ENCODE data around the gene DDX39A.
A peak's percentile ranks its signal among the peaks of the same experiment; 100 is the strongest.
"Not testable (repeated sequence)": the region's sequence is repeated elsewhere in the genome, so short reads cannot be mapped to it uniquely, and the experiment has no call there.

Gene DDX39A

DNA sequence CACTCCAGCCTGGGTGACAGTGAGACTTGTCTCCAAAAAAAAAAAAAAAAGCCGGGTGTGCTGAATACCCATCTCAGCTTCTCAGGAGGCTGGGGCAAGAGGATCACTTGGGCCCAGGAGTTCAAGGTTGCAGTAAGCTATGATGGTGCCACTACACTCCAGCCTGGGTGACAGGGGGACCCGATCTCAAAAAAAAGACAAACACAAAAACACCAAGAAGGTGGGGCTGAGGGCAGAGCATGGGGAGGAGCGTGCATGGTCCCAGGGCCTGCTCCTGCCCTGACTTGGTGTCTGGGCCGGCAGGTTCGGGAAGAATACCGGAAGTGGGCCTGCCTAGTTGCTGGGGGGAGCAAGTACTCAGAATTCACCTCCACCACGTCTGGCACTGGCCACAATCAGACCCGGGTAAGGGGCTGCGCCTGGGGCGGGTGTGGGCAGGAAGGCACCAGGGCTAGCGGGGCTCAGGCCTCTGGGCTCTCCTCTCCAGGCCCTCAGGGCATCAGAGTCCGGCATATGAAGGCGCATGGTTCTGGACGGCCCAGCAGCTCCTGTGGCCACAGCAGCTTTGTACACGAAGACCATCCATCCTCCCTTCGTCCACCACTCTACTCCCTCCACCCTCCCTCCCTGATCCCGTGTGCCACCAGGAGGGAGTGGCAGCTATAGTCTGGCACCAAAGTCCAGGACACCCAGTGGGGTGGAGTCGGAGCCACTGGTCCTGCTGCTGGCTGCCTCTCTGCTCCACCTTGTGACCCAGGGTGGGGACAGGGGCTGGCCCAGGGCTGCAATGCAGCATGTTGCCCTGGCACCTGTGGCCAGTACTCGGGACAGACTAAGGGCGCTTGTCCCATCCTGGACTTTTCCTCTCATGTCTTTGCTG is 11.3 kb downstream of the DDX39A start:
- no peak for DNase-seq

DNA sequence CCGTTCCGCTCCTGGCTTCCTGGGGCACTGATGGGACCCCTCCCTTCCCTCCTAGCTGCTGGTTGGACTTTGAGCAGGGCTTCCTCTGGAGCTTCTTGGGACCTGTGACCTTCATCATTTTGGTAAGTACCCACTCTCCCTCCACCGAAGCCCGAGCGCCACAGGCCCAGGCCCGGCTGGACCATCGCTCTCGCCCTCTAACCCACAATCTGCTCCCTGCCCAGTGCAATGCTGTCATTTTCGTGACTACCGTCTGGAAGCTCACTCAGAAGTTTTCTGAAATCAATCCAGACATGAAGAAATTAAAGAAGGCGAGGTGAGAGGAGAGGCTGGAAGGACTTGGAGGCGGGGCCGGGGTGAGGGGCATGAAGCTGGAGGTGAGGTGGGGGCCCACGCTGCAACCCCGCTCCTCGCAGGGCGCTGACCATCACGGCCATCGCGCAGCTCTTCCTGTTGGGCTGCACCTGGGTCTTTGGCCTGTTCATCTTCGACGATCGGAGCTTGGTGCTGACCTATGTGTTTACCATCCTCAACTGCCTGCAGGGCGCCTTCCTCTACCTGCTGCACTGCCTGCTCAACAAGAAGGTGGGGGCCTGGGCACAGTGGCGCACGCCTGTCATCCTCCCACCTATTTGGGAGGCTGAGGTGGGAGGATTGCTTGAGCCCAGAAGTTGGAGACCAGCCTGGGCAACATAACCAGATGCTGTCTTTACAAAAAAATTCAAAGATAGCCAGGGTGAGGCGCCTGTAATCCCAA is 12.3 kb downstream of the DDX39A start:
- DNase-seq = no peak

DNA sequence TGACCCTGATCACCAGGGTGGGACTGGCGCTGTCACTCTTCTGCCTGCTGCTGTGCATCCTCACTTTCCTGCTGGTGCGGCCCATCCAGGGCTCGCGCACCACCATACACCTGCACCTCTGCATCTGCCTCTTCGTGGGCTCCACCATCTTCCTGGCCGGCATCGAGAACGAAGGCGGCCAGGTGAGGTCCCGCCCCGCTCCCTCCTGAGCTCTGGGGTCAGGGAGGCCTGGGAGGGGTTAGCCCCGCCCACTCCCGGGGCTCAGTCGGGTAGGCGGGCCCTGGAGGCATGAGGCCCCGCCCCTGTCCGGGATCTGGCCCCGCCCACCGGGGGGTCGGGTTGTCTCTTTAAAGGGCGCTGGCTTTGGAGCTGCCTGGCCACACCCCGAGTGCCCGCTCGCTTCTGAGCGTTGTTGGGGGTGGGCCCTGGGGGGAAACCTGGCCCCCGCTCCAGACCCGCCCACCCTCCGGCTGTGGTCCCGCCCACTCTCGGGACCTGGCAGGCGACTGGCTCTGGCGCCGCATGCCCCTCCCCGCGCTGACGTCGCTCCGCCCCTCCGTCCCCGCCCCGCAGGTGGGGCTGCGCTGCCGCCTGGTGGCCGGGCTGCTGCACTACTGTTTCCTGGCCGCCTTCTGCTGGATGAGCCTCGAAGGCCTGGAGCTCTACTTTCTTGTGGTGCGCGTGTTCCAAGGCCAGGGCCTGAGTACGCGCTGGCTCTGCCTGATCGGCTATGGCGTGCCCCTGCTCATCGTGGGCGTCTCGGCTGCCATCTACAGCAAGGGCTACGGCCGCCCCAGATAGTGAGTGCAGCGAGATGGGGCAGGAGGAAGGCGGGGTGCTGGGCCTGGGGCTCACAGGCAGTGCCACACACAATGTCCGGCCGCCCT is 13.1 kb downstream of the DDX39A start:
- peak; percentile 91 for DNase-seq

DNA sequence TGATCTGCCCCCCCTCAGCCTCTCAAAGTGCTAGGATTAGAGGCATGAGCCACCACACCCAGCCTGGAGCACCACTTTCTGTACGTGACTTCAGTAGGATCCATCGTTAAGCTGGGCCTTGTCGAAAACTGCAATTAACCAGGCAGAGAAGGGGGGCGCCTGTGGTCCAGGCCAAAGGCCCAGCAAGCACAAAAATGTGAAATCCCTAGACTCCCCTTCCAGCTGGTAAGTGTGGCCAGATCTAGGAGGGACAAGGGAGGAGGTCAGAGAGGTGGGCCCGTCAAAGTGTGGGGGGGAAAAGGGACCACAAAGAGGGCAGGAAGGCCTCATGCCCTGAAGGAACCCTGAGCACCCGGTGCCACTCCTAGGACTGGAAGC is 13.8 kb downstream of the DDX39A start:
- no peak for DNase-seq

- DNase-seq = no peak
These were observed 14.8 kb downstream of the DDX39A start for GRCh38 chr19:14404312-14404711.

DNA sequence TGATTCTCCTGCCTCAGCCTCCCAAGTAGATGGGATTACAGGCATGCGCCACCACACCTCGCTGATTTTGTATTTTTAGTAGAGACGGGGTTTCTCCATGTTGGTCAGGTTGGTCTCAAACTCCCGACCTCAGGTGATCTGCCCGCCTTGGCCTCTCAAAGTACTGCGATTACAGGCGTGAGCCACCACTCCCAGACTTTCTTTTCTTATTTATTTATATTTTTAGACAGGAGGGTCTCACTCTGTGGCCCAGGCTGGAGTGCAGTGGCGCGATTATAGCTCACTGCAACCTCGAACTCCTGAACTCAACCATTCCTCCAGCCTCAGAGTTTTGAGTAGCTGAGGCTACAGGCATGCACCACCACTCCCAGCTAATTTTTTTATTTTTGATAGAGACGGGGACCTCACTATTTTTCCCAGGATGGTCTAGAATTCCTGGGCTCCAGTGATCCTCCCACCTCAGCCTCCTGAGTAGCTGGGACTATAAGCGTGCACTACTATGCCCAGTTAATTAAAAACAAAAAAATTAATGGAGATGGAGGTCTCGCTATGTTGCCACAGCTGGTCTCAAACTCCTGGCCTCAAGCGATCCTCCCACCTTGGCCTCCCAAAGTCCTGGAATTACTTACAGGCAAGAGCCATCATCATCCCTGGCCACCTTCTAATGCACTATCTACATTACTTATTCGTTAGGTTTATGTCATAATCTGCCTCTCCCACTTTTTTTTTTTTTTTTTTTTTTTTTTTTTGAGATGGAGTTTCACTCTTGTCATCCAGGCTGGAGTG is 15.8 kb downstream of the DDX39A start:
- DNase-seq = not testable (repeated sequence)

- DNase-seq = no peak
These were observed 16.6 kb downstream of the DDX39A start for GRCh38 chr19:14402332-14403144.

DNA sequence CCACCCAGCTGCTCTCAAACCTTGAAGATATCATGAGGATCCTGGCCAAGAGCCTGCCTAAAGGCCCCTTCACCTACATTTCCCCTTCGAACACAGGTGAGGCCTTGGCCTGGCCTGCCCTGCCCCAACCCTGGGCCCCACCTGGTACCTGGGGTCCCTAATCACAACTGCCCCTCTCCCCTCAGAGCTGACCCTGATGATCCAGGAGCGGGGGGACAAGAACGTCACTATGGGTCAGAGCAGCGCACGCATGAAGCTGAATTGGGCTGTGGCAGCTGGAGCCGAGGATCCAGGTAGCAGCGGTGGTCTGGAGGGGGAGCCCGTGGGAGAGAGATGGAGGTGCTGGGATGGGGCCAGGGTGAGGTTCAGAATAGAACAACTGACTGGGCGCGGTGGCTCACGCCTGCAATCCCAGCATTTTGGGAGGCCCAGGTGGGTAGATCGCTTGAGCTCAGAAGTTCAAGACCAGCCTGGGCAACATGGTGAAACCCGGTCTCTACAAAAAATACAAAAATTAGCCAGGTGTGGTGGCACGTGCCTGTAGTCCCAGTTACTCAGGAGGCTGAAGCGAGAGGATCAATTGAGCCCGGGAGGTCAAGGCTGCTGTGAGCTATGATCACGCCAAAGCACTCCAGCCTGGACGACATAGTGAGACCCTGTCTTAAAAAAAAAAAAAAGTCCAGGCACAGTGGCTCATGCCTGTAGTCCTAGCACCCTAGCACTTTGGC is 17.5 kb downstream of the DDX39A start:
- DNase-seq = no peak

DNA sequence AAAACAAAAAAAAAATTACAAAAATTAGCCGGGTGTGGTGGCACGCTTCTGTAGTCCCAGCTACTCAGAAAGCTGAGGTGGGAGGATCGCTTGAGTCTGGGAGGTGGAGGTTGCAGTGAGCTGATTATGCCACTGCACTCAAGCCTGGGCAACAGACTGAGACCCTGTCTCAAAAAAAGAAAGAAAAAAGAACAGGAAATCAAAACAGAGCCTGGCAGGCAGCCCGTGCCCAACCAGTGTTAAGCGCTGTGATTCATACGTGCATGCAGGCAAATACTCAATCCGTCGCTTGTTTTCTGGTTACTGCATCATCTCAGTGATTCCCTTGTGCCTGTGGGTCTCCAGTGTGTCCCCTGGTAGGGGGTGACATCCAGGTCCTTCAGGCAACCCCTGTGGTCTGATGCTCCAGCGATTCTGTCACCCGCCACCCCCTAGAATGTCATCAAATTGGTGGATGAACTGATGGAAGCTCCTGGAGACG is 18.1 kb downstream of the DDX39A start:
- DNase-seq = no peak

DNA sequence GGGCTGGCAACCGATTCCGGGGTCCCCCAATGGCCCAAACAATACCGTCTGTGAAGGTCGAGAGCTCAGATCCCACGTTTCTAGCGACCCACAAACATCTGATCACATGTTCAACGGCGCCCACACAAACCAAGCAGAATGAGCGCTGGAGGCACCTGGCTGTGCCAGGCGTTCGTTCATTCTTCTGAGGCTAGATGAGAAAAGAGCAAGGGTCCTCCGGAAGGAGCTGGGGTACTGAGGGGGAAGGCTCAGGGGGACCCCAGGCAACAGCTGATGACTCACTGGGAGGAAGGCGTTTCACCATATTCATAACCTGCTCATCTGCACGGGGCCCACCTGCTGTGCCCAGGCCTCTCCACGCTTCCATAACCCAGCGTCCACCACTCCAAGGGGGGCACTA is 22.0 kb downstream of the DDX39A start:
- DNase-seq = not testable (repeated sequence)

DNA sequence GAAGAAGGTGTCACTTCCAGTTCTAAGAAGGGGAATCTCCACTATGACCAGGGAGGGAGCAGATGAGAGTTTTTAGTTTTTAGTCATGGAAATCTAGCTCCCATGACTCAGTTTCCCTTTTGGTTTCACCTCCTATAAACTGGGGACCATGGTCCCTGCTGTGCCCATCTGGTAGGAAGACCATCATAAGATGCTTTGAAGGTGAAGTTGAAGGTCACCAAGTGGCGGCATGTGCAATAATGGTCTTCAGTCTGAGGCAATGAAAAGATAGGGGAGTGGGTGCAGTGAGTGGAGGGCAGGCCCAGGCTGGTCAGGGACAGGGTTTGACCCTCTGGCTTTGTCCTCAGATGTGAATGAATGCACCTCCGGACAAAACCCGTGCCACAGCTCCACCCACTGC is 22.4 kb downstream of the DDX39A start:
- not testable (repeated sequence) for DNase-seq

DNA sequence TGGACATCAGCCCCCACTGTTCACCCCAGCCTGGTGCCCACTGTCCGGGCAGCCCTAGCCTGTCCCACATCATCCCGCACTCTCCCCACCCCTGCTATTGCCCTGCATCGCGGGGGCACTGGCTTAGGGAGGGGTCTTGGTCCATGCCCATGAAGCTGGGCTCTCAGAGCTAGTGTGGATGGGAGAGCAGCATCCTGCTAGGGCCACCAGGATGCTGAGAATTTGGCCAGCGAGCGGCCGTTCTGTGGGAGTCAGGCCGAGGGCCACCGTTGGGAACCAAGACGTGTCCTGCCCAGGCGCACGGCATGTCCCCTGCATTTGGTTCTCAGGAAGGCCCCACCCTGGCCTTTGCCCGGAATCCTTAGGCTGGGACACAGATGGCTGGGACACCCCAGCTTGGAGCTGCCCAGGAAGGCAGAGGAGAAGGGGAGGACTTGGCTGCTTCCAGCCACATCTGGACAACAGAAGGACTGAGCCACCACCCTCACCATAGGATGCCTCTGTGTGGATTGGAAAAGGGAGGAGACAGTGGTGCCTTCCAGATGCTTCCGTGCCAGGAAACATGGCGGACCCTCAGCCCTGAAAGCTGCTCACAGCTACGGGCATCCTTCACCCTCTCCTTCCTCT is 23.3 kb downstream of the DDX39A start:
- DNase-seq = no peak

GRCh38 chr19:14395262-14395661 is 23.9 kb downstream of the DDX39A start:
- no peak for DNase-seq

DNA sequence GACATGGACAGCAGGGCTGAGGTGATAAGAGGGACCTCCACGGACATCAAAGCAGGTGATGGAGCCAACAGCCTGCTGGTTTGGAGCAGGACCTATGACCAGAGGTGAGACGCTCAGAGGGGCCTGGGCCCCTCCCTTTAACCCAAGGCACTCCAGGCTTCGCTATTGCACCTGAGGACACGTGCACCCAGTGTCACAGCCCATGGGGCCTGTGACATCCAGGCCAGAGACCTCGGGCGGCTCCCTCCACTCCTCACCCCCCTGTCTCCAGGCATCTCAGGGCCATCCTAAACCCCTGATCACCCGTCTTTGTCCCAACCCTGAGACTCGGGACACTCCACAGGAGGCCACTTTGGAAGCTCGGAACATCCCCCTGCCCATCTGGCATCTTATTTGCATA is 25.0 kb downstream of the DDX39A start:
- DNase-seq = no peak

- no peak for DNase-seq
These were observed 25.8 kb downstream of the DDX39A start for GRCh38 chr19:14393329-14393728.

DNA sequence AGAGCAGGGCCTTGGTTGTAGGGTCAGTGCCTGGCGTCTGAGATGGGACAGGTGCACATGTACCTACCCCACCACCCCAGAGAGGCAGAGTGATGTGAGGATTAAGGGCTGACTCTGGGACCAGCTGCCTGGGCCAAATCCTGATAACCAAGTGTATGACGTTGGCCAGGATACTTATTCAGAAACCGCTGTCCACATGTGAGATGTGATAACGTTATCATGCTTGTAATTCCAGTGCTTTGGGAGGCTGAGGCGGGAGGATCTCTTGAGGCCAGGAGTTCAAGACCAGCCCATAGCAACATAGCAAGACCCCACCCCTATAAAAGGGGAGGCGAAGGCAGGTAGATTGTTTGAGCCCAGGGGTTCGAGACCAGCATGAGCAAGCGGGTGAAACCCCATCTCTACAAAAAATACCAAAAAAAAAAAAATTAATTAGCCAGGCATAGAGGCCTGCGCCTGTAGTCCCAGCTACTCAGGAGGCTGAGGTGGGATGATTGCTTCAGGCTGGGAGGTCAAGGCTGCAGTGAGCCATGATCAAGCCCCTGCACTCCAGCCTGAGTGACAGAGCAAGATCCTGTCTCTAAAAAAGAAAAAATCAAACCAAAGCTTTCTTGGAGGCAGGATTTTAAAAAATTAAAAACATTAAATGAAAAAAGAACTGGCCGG is 27.9 kb downstream of the DDX39A start:
- no peak for DNase-seq

DNA sequence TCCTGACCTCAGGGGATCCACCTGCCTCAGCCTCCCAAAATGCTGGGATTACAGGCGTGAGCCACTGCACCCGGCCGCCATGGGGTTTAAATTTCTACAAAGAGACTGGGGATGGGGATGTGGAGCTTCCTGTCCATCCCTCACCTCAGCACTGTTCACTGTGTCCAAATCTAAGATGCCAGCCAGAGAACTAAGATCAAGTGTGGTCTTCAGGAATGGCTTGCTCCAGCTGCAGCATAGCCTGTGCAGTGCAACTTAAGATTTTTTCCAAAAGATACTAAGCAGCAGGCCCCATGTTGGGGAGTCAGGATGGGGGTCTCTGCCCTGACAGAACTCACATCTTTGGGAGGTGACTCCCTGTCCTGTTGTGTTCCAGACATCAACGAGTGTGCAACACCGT is 28.6 kb downstream of the DDX39A start:
- no peak for DNase-seq

GRCh38 chr19:14385492-14385891 is 33.6 kb downstream of the DDX39A start:
- DNase-seq = no peak

All from activated CD4-positive, alpha-beta T cell treated with anti-CD3 and anti-CD28 coated beads, Interleukin-2, amount 50 U/mL, for 16 hours (primary cell).